Measurements from ENCODE around the gene SOX15. TPM values are rescaled to one million over a fixed set of nuclear protein-coding genes. Genes with fewer than 3 reads are reported as not detected.

Gene SOX15
- total and polyA plus RNA-seq, 2 of the 13 experiments (the other 11 are each of a cell fraction or from before 2014, with no cell fraction given): 0.07 to 0.18 TPM

GRCh38 chr17:7572588-7573323 lies 17.1 kb downstream of the SOX15 start (continued):
- peak; percentile 68; the same call in 1 of the 2 replicates for TF ChIP-seq NFATC3 (CRISPR knock-in tag; IDR thresholded peaks at IDR 0.05)
- TF ChIP-seq ZNF235 (CRISPR knock-in tag; IDR thresholded peaks at IDR 0.05; ENCODE audit: borderline replicate concordance): peak; percentile 9; the same call in 1 of the 2 replicates
- TF ChIP-seq ZFP36L2 (CRISPR knock-in tag; IDR thresholded peaks at IDR 0.05): no peak
- TF ChIP-seq ZNF496 (CRISPR knock-in tag; IDR thresholded peaks at IDR 0.05; ENCODE audit: insufficient replicate concordance): no peak
- TF ChIP-seq DZIP1 (CRISPR knock-in tag; IDR thresholded peaks at IDR 0.05): no peak; the same call in 1 of the 2 replicates
- TF ChIP-seq, protein P1, sequence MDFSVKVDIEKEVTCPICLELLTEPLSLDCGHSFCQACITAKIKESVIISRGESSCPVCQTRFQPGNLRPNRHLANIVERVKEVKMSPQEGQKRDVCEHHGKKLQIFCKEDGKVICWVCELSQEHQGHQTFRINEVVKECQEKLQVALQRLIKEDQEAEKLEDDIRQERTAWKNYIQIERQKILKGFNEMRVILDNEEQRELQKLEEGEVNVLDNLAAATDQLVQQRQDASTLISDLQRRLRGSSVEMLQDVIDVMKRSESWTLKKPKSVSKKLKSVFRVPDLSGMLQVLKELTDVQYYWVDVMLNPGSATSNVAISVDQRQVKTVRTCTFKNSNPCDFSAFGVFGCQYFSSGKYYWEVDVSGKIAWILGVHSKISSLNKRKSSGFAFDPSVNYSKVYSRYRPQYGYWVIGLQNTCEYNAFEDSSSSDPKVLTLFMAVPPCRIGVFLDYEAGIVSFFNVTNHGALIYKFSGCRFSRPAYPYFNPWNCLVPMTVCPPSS (IDR thresholded peaks at IDR 0.05): no peak
- TF ChIP-seq KAT2B (IDR thresholded peaks at IDR 0.05; ENCODE audit: borderline replicate concordance, low read depth, low read length): no peak
- 0 out of 2 replicates have a peak, but pooled peaks have one; percentile 87 for TF ChIP-seq ZNF780A (CRISPR knock-in tag; IDR thresholded peaks at IDR 0.05)
- no peak; the same call in 1 of the 2 replicates for TF ChIP-seq ZNF547 (CRISPR knock-in tag; IDR thresholded peaks at IDR 0.05)
- TF ChIP-seq ZNF713 (CRISPR knock-in tag; IDR thresholded peaks at IDR 0.05): no peak
- no peak; the same call in 1 of the 2 replicates for TF ChIP-seq FOXP4 (CRISPR knock-in tag; IDR thresholded peaks at IDR 0.05)
- no peak for TF ChIP-seq HOXA3 (CRISPR knock-in tag; IDR thresholded peaks at IDR 0.05)
- peak; percentile 70; the same call in 1 of the 2 replicates for TF ChIP-seq NAIF1 (CRISPR knock-in tag; IDR thresholded peaks at IDR 0.05; ENCODE audit: borderline replicate concordance)
- TF ChIP-seq, protein P2, sequence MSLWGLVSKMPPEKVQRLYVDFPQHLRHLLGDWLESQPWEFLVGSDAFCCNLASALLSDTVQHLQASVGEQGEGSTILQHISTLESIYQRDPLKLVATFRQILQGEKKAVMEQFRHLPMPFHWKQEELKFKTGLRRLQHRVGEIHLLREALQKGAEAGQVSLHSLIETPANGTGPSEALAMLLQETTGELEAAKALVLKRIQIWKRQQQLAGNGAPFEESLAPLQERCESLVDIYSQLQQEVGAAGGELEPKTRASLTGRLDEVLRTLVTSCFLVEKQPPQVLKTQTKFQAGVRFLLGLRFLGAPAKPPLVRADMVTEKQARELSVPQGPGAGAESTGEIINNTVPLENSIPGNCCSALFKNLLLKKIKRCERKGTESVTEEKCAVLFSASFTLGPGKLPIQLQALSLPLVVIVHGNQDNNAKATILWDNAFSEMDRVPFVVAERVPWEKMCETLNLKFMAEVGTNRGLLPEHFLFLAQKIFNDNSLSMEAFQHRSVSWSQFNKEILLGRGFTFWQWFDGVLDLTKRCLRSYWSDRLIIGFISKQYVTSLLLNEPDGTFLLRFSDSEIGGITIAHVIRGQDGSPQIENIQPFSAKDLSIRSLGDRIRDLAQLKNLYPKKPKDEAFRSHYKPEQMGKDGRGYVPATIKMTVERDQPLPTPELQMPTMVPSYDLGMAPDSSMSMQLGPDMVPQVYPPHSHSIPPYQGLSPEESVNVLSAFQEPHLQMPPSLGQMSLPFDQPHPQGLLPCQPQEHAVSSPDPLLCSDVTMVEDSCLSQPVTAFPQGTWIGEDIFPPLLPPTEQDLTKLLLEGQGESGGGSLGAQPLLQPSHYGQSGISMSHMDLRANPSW (CRISPR knock-in tag; IDR thresholded peaks at IDR 0.05; ENCODE audit: borderline replicate concordance): no peak
- TF ChIP-seq, protein P3, sequence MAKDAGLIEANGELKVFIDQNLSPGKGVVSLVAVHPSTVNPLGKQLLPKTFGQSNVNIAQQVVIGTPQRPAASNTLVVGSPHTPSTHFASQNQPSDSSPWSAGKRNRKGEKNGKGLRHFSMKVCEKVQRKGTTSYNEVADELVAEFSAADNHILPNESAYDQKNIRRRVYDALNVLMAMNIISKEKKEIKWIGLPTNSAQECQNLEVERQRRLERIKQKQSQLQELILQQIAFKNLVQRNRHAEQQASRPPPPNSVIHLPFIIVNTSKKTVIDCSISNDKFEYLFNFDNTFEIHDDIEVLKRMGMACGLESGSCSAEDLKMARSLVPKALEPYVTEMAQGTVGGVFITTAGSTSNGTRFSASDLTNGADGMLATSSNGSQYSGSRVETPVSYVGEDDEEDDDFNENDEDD (CRISPR knock-in tag; IDR thresholded peaks at IDR 0.05; ENCODE audit: borderline replicate concordance): no peak
- TF ChIP-seq BCL6 (CRISPR knock-in tag; IDR thresholded peaks at IDR 0.05): no peak; the same call in 1 of the 2 replicates
- TF ChIP-seq MTF1 (CRISPR knock-in tag; IDR thresholded peaks at IDR 0.05): no peak
- TF ChIP-seq ZNF224 (CRISPR knock-in tag; IDR thresholded peaks at IDR 0.05): peak; percentile 92
- no peak for TF ChIP-seq CBX5 (CRISPR knock-in tag; IDR thresholded peaks at IDR 0.05; ENCODE audit: borderline replicate concordance)
- TF ChIP-seq RFX3 (CRISPR knock-in tag; IDR thresholded peaks at IDR 0.05): peak; percentile 64

Data from HepG2 (cell line).